Fibroblast of lung (primary cell): ENCODE data around the gene MIGA2. TPM values are rescaled to one million over a fixed set of nuclear protein-coding genes. Genes with fewer than 3 reads are reported as not detected.

ENCODE experiments used
- DNase-seq, 2 donors: peaks; one replicate each; pipeline versions ENCODE4 v3.0.0 to v3.0.0-alpha.2; 2010; ENCODE audit warnings: low read depth in 2 of 2
- H2AFZ ChIP-seq: 2 replicates; pipeline ENCODE4 v1.5.1; 2012; ENCODE audit warnings: low read length, control low read depth, inconsistent platforms
- H3K27ac ChIP-seq: 2 replicates; pipeline ENCODE4 v1.5.1; 2011; ENCODE audit warnings: low read length, control low read depth; ENCODE audit not compliant: insufficient read depth
- H3K27me3 ChIP-seq: 2 replicates; pipeline ENCODE4 v1.5.1; 2011; ENCODE audit warnings: mild to moderate bottlenecking, low read length; ENCODE audit not compliant: control insufficient read depth, insufficient read depth
- H3K36me3 ChIP-seq: 2 replicates; pipeline ENCODE4 v1.5.1; 2011; ENCODE audit warnings: low read length; ENCODE audit not compliant: control insufficient read depth, insufficient read depth
- H3K4me1 ChIP-seq: 2 replicates; pipeline ENCODE4 v1.5.1; 2011; ENCODE audit warnings: low read length; ENCODE audit not compliant: control insufficient read depth, insufficient read depth; ENCODE audit errors: extremely low read depth
- H3K4me2 ChIP-seq: 2 replicates; pipeline ENCODE4 v1.5.1; 2011; ENCODE audit warnings: low read length, control low read depth; ENCODE audit not compliant: insufficient read depth; ENCODE audit errors: extremely low read depth
- H3K4me3 ChIP-seq, 4 experiments: fragments of 200-600 bp in 1 of 4; sonication (generic) in 1 of 4; replicated peaks in 1 of 4; 2 replicates each; pipeline ENCODE4 v1.5.1; 2011 to 2016; ENCODE audit warnings: low read length in 4 of 4, low read depth in 3 of 4, mild to moderate bottlenecking in 3 of 4, control low read depth in 2 of 4, inconsistent platforms in 1 of 4, mixed read lengths in 1 of 4; ENCODE audit not compliant: insufficient read depth in 1 of 4; ENCODE audit errors: control extremely low read depth in 1 of 4
- H3K79me2 ChIP-seq: 2 replicates; pipeline ENCODE4 v1.5.1; 2012; ENCODE audit warnings: mild to moderate bottlenecking, low read length, inconsistent platforms; ENCODE audit not compliant: control insufficient read depth, insufficient read depth
- H3K9ac ChIP-seq: 2 replicates; pipeline ENCODE4 v1.5.1; 2011; ENCODE audit warnings: mild to moderate bottlenecking, low read length, control low read depth; ENCODE audit not compliant: insufficient read depth
- H3K9me3 ChIP-seq: 2 replicates; pipeline ENCODE4 v1.5.1; 2012; ENCODE audit warnings: low read depth, low read length; ENCODE audit not compliant: control insufficient read depth, insufficient read depth
- H4K20me1 ChIP-seq: 2 replicates; pipeline ENCODE4 v1.5.1; 2011; ENCODE audit warnings: low read length; ENCODE audit not compliant: control insufficient read depth, insufficient read depth; ENCODE audit errors: extremely low read depth
- CTCF ChIP-seq, 2 donors: IDR thresholded peaks in 1 of 2; conservative IDR thresholded peaks in 1 of 2; 1 replicate in 1 of 2; 2 replicates in 1 of 2; pipeline ENCODE4 v1.5.1; 2011 to 2012; ENCODE audit warnings: low read length in 2 of 2, control low read depth in 1 of 2, inconsistent platforms in 1 of 2, low read depth in 1 of 2, mild to moderate bottlenecking in 1 of 2
- EZH2 ChIP-seq: IDR thresholded peaks from 2 replicates; pipeline ENCODE4 v1.5.1; 2012; ENCODE audit warnings: low read length, control low read depth, mild to moderate bottlenecking; ENCODE audit errors: missing control alignments
- polyA plus RNA-seq, 2 donors: library from polyadenylated mRNA; depleted of rRNA in 1 of 2; stranded (reverse) in 1 of 2; unstranded in 1 of 2; fragments of >200 nt; gene quantifications; 2 replicates each; pipeline ENCODE4 v1.2.1, GENCODE V29; 2011 to 2012; ENCODE audit warnings: missing spikeins in 1 of 2
- total RNA-seq: library from RNA; depleted of rRNA; stranded (reverse); fragments of >200 nt; gene quantifications from 2 replicates; pipeline ENCODE4 v1.2.1, GENCODE V29; 2014

Gene MIGA2
- total and polyA plus RNA-seq, 2 donors (not counting 1 experiment from before 2014, with no cell fraction given): 9.8 to 23.3 TPM

GRCh38 chr9:129078691-129079503 lies 42.5 kb downstream of the MIGA2 start:
- no peak for TF ChIP-seq EZH2
- no peak for TF ChIP-seq CTCF (conservative IDR thresholded peaks at IDR 0.05 in 1 of 2, IDR thresholded peaks at IDR 0.05 in 1 of 2; ENCODE audit: low read depth in 1 of 2, low read length in 2 of 2)
- no peak overlapping the region for H3K9ac ChIP-seq
- peaks cover 18% of the 10 kb centered on the region for H3K79me2 ChIP-seq

GRCh38 chr9:129079829-129080228 lies 43.4 kb downstream of the MIGA2 start:
- Histone ChIP-seq H3K27ac (no peak overlapping the region), H3K4me1 (peaks cover 6% of the 10 kb centered on the region), H4K20me1 (no peaks in the 10 kb centered on the region), H3K79me2 (peaks cover 18% of the 10 kb centered on the region), H3K9me3 (no peaks in the 10 kb centered on the region), H2AFZ (no peak overlapping the region), H3K36me3 (no peaks in the 10 kb centered on the region), H3K9ac (no peak overlapping the region), H3K4me2 (peak overlapping the region; percentile 88), H3K27me3 (no peaks in the 10 kb centered on the region), H3K4me3 (peak overlapping the region in 1 of 4 experiments; percentile 69)
- TF ChIP-seq CTCF (conservative IDR thresholded peaks at IDR 0.05 in 1 of 2, IDR thresholded peaks at IDR 0.05 in 1 of 2; ENCODE audit: low read depth in 1 of 2, low read length in 2 of 2): no peak
- TF ChIP-seq EZH2: no peak
- no peak for DNase-seq

More at GRCh38 chr9:129078691-129079503, 42.5 kb downstream of the MIGA2 start:
- no peak for DNase-seq
- Histone ChIP-seq H3K4me3 (no peak overlapping the region), H3K27ac (no peak overlapping the region), H3K9me3 (no peaks in the 10 kb centered on the region), H2AFZ (no peak overlapping the region), H3K4me1 (peaks cover 6% of the 10 kb centered on the region), H3K36me3 (no peaks in the 10 kb centered on the region), H3K27me3 (no peaks in the 10 kb centered on the region), H3K4me2 (no peak overlapping the region), H4K20me1 (no peaks in the 10 kb centered on the region)

- Histone ChIP-seq H3K79me2 (peaks cover 18% of the 10 kb centered on the region), H3K9ac (no peak overlapping the region), H3K4me1 (peaks cover 6% of the 10 kb centered on the region), H4K20me1 (no peaks in the 10 kb centered on the region), H3K27me3 (no peaks in the 10 kb centered on the region), H3K27ac (no peak overlapping the region), H3K36me3 (no peaks in the 10 kb centered on the region), H3K4me2 (peak overlapping the region; percentile 88), H3K9me3 (no peaks in the 10 kb centered on the region), H2AFZ (peak overlapping the region; percentile 93), H3K4me3 (peak overlapping the region; percentile 66 to 78 (median 68))
- TF ChIP-seq CTCF (conservative IDR thresholded peaks at IDR 0.05 in 1 of 2, IDR thresholded peaks at IDR 0.05 in 1 of 2; ENCODE audit: low read depth in 1 of 2, low read length in 2 of 2) (no peak), EZH2 (no peak)
- DNase-seq: no peak
Observed at GRCh38 chr9:129080298-129080600, 43.8 kb downstream of the MIGA2 start.
